Measurements from ENCODE around the gene ARHGAP10.

ARHGAP10 gene

DNA sequence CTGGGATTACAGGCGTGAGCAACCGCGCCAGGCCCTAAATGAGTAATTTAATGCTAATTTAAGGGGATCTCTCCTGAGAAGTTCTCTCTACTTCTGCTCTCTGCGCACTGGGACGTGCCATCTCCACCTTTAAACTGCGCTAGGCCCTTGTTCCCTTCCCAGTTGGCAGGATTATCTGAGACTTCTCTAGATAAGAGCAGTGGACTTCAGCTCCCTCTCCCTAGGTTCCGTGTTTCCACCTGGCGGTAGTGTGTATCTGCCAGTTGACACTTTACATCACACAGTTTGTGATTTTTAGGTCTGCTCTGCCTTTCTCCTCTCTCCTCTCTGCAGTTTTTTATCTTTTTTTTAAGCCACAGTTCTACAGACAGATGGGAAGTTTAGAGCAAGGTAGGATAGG lies 40.2 kb downstream of the ARHGAP10 start:
- no peak overlapping the region for H3K27ac ChIP-seq
- TF ChIP-seq, protein P1, sequence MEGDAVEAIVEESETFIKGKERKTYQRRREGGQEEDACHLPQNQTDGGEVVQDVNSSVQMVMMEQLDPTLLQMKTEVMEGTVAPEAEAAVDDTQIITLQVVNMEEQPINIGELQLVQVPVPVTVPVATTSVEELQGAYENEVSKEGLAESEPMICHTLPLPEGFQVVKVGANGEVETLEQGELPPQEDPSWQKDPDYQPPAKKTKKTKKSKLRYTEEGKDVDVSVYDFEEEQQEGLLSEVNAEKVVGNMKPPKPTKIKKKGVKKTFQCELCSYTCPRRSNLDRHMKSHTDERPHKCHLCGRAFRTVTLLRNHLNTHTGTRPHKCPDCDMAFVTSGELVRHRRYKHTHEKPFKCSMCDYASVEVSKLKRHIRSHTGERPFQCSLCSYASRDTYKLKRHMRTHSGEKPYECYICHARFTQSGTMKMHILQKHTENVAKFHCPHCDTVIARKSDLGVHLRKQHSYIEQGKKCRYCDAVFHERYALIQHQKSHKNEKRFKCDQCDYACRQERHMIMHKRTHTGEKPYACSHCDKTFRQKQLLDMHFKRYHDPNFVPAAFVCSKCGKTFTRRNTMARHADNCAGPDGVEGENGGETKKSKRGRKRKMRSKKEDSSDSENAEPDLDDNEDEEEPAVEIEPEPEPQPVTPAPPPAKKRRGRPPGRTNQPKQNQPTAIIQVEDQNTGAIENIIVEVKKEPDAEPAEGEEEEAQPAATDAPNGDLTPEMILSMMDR (conservative IDR thresholded peaks at IDR 0.05), result no peak

DNA sequence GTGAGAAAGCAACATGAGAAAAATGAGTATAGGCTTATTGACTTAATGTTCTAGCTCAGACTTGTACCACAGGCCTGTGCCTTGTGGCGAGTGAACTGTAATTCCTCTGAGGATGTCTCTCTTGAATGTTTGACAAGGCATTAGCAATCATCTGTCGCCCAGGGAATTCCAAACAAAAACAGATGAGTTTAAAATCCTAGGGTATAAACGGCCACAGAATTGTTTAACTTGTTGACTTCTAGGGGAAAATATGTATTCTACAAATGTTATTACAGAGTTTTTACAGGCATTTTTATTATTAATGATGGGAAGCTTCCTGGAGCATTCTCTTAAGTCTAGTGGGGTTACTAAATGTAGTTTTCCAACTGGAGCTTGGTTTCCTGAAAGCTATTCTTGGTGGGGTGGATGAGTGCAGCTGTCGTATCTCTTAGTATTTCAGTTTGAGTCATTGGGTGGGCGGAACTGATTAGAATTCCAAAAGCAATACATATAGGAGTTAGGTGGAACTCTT lies 40.6 kb downstream of the ARHGAP10 start:
- no peak overlapping the region for H3K27ac ChIP-seq
- TF ChIP-seq, protein P1 (conservative IDR thresholded peaks at IDR 0.05), result no peak

DNA sequence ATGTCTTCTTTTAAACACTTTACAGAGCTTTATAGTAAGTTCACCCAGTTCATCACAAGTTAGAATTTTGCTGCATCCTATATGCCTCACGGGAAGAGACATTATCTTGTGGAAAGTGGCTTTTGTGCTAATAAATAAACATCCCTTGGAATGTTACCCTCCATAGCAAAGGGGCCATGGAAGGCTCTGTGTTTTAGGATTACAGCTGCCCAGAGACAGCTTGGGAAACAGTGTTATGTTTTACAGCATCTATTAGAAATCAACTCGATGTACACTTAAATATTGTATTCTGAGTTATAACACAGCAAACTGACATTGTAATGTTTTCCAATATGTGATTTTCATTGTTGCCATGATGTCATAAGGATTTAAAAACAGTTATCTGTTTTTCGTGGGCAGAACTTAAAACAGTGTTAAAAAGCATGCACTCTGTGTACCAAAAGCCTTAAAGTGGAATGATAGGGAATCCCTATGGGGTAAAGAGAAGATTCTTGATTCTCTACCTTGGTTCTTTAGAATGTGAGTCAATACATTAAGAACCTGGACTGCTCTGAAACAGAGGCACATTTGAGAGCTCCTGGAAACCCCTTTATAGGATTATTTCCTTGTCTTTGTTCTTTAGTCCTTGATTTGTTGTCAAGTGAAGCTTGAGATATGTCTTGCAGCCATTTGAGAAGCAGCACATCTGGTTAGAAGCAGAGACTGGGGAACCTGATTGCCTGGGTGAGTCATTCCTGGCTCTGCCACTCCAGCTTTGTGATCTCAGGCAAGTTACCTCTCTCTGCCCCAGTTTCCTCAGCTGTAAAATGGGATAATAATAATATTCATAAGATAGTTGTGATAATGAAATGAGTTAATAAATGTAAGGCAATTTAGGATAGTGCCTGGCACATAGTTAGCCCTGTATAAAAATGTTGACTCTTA lies 41.6 kb downstream of the ARHGAP10 start:
- TF ChIP-seq, protein P1 (conservative IDR thresholded peaks at IDR 0.05), result no peak
- no peak overlapping the region for H3K27ac ChIP-seq

DNA sequence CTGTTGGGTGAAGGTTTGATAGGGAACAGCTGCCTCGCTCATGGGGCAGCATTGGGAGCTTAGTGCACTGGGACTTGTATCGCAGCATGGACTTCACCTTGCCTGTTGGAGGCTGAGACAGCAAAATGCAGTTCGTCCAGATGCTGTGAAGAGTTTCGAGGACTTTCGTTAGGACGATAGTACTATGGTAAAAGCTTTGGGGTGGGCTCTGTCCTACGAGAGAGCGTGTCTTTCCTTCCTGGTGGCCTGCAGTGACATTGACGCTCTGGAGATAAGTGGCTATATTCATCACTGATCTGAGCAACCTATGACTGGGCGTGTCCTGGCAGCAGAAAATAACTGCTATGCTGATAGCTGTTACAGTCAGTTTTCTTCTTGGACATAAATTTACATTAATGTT lies 44.8 kb downstream of the ARHGAP10 start:
- TF ChIP-seq, protein P1 (conservative IDR thresholded peaks at IDR 0.05), result no peak
- no peak overlapping the region for H3K27ac ChIP-seq

DNA sequence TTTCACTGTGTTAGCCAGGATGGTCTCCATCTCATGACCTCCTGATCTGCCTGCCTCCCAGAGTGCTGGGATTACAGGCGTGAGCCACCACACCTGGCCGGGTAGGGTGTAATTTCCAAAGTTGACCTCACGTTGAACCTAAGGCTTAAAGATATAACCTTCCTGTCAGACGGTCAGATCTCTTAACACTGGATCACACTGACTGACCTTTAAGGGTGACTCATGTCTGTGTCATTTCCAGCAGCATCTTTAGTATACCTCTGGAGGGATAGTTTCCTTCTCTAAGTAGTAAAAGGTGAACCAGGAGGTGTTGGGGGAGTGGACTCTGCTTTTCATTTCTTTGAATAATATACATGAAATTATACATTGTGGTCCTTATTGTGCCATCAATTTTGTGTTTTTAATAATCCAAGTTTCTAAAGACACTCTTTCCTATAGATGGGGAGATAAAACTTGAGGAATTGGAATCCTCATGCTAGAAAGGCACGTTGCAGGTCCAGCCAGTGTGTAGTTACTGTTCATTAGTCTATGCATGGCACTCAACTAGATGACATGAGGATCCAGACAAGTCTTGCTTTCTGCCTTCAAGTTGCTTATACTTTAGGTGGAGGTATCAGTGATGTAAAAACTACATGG lies 45.7 kb downstream of the ARHGAP10 start:
- H3K27ac ChIP-seq, result no peak overlapping the region

DNA sequence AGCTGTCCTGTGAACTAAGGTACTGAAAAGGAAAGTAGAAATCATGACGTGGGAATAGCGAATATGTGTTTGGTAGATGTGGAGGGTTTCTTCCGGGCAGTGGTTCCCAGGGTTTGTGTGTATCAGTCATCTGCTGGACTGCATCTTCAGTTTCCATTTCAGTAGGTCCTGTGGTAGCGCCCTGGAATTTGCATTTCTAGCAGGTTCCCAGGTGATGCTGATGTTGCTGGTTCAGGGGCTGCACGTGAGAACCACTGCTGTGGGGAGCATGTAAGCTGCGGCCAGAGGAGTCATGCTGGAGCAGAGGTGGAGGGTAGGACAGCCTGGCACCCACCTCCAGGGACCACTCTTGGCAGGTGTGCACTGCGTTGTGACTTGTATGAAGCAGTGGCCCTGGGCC lies 47.1 kb downstream of the ARHGAP10 start:
- TF ChIP-seq, protein P1 (conservative IDR thresholded peaks at IDR 0.05), result no peak

More for the DNA sequence above, 45.7 kb downstream of the ARHGAP10 start:
- TF ChIP-seq, protein P1 (conservative IDR thresholded peaks at IDR 0.05), result no peak

DNA sequence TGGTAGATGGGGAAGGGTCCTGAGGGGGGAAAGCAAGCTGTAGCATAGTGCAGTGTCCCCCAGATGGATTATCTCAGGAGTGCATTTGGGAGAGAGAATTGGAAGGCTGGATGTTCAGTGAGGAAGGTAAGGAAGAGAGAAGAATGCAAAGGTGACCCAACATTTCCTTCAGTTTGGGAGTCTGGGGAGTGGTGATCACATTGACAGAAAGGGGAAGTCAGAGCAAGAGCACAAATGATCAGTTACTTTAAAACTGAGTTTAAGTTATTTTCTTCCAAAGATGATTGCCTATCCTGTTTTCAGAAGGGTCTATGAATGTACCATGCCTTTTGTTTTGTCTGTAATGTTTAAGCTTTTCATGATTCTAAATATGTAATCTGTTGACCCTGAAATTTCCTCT lies 47.6 kb downstream of the ARHGAP10 start:
- TF ChIP-seq, protein P1 (conservative IDR thresholded peaks at IDR 0.05), result no peak

More for the DNA sequence above, 47.1 kb downstream of the ARHGAP10 start:
- no peak overlapping the region for H3K27ac ChIP-seq

More for the DNA sequence above, 47.6 kb downstream of the ARHGAP10 start:
- H3K27ac ChIP-seq, result no peak overlapping the region

All from VCaP (cell line).